B cell (primary cell): Measurements from ENCODE around the gene NKAIN2. TPM values are rescaled to one million over a fixed set of nuclear protein-coding genes. Genes with fewer than 3 reads are reported as not detected.
"Not testable (repeated sequence)": the region's sequence is repeated elsewhere in the genome, so short reads cannot be mapped to it uniquely, and the experiment has no call there.

Experiments used
- ATAC-seq: fragments of 200-7000 bp; cut with Tn5 transposase; one replicate; pipeline ENCODE4 v1.10.0; 2021; ENCODE audit warnings: low read depth, mild to moderate bottlenecking, moderate number of reproducible peaks, moderate library complexity
- CTCF ChIA-PET: fragments of 350-600 bp; sonication (Branson Sonifier 250); formaldehyde crosslinking; loops from one replicate; lab custom pipeline; 2021; ENCODE audit warnings: antibody characterized with exemption, inconsistent platforms; lab: Charles Lee
- POLR2A ChIA-PET: fragments of 350-600 bp; sonication (Branson Sonifier 250); formaldehyde crosslinking; loops from one replicate; lab custom pipeline; 2021; ENCODE audit warnings: antibody characterized with exemption; lab: Charles Lee
- DNase-seq: peaks from one replicate; pipeline ENCODE4 v3.0.0; 2013
- H2AFZ ChIP-seq: 2 replicates; pipeline ENCODE4 v1.6.1; 2012; ENCODE audit warnings: mild to moderate bottlenecking, low read depth, low read length; ENCODE audit not compliant: insufficient read depth, poor library complexity, severe bottlenecking
- H3K27ac ChIP-seq, 2 donors: 1 replicate in 1 of 2; 2 replicates in 1 of 2; pipeline ENCODE4 v1.5.1; 2012 to 2013; ENCODE audit warnings: low read length in 2 of 2, mild to moderate bottlenecking in 2 of 2, moderate library complexity in 1 of 2
- H3K27me3 ChIP-seq, 4 experiments: fragments of 200-600 bp in 1 of 4; sonication (generic) in 1 of 4; replicated peaks in 1 of 4; 1 replicate in 2 of 4; 2 replicates in 2 of 4; pipeline versions ENCODE4 v1.6.1 to v1.7.0; 2013 to 2016; ENCODE audit warnings: low read length in 3 of 4, mild to moderate bottlenecking in 2 of 4, mixed read lengths in 1 of 4, moderate library complexity in 1 of 4; ENCODE audit not compliant: insufficient read depth in 4 of 4, control insufficient read depth in 3 of 4; ENCODE audit errors: control extremely low read depth in 1 of 4
- H3K36me3 ChIP-seq, 2 experiments: replicated peaks in 1 of 2; 1 replicate in 1 of 2; 2 replicates in 1 of 2; pipeline versions ENCODE4 v1.6.1 to v1.7.1; 2013; ENCODE audit warnings: low read length in 1 of 2; ENCODE audit not compliant: insufficient read depth in 2 of 2, control insufficient read depth in 1 of 2; ENCODE audit errors: control extremely low read depth in 1 of 2, extremely low read depth in 1 of 2
- H3K4me1 ChIP-seq, 2 donors: fragments of 200-600 bp in 1 of 2; sonication (generic) in 1 of 2; 1 replicate in 1 of 2; 2 replicates in 1 of 2; pipeline versions ENCODE4 v1.5.1 to v1.6.1; 2013 to 2017; ENCODE audit warnings: low read length in 2 of 2; ENCODE audit not compliant: control insufficient read depth in 2 of 2, insufficient read depth in 2 of 2
- H3K4me2 ChIP-seq: replicated peaks from 2 replicates; pipeline ENCODE3; 2012; ENCODE audit warnings: mild to moderate bottlenecking, low read depth, low read length; ENCODE audit not compliant: poor library complexity, severe bottlenecking
- H3K4me3 ChIP-seq, 5 experiments: fragments of 200-600 bp in 1 of 5; sonication (generic) in 1 of 5; 1 replicate in 3 of 5; 2 replicates in 2 of 5; pipeline versions ENCODE4 v1.5.1 to v1.7.0; 2011 to 2016; ENCODE audit warnings: low read length in 4 of 5, mild to moderate bottlenecking in 4 of 5, low read depth in 2 of 5, control low read depth in 1 of 5, moderate library complexity in 1 of 5; ENCODE audit not compliant: insufficient read depth in 1 of 5; ENCODE audit errors: control extremely low read depth in 1 of 5, extremely low read depth in 1 of 5
- H3K79me2 ChIP-seq: fragments of 200-600 bp; sonication (generic); one replicate; pipeline ENCODE4 v1.6.0; 2016; ENCODE audit warnings: low read length; ENCODE audit not compliant: control insufficient read depth, insufficient read depth
- H3K9ac ChIP-seq: fragments of 200-600 bp; sonication (generic); 2 replicates; pipeline ENCODE4 v1.6.1; 2017; ENCODE audit warnings: mild to moderate bottlenecking, low read length, moderate library complexity
- H3K9me3 ChIP-seq, 3 donors: one replicate each; pipeline versions ENCODE4 v1.6.1 to v1.7.1; 2013; ENCODE audit warnings: low read length in 2 of 3; ENCODE audit not compliant: control insufficient read depth in 2 of 3, insufficient read depth in 1 of 3; ENCODE audit errors: control extremely low read depth in 1 of 3
- H4K20me1 ChIP-seq: 2 replicates; pipeline ENCODE4 v1.6.0; 2012; ENCODE audit warnings: mild to moderate bottlenecking, low read length; ENCODE audit not compliant: insufficient read depth, control insufficient read depth, poor library complexity, severe bottlenecking
- H3K27ac Mint-ChIP-seq: one replicate; pipeline ENCODE4 v1.8.0; 2021; ENCODE audit warnings: mixed read lengths
- H3K27me3 Mint-ChIP-seq: one replicate; pipeline ENCODE4 v1.8.0; 2021; ENCODE audit warnings: mixed read lengths
- H3K4me1 Mint-ChIP-seq: one replicate; pipeline ENCODE4 v1.8.0; 2021; ENCODE audit warnings: mixed read lengths
- H3K4me3 Mint-ChIP-seq: one replicate; pipeline ENCODE4 v1.8.0; 2021; ENCODE audit warnings: mixed read lengths
- H3K9me3 Mint-ChIP-seq: one replicate; pipeline ENCODE4 v1.8.0; 2022; ENCODE audit warnings: mixed read lengths; ENCODE audit not compliant: insufficient read depth
- CTCF ChIP-seq: fragments of 200-600 bp; IDR thresholded peaks from one replicate; pipeline ENCODE4 v1.8.0; 2022; ENCODE audit warnings: antibody characterized with exemption, mild to moderate bottlenecking
- EZH2 ChIP-seq: IDR thresholded peaks from 2 replicates; pipeline ENCODE4 v1.6.1; 2012; ENCODE audit warnings: borderline replicate concordance, low read depth, mild to moderate bottlenecking, moderate library complexity, low read length; ENCODE audit not compliant: insufficient read depth, poor library complexity, severe bottlenecking
- WGBS: methylation state at CpG from one replicate; pipeline ENCODE4 v1.1.5; 2013; ENCODE audit warnings: missing lambda C conversion rate; ENCODE audit not compliant: insufficient coverage; 5-methylcytosine and 5-hydroxymethylcytosine counted together
- intact Hi-C: fragments of 100-400 bp; cut with micrococcal nuclease; formaldehyde crosslinking; loops from one replicate; pipeline ENCODE4 v1.10.0; 2022
- polyA plus RNA-seq: library from polyadenylated mRNA; depleted of rRNA; stranded (reverse); fragments of >200 nt; gene quantifications from 2 replicates; pipeline ENCODE4 v1.2.3, GENCODE V29; 2012
- total RNA-seq, 2 donors: library from RNA; stranded (reverse); fragments of 120-200 nt in 1 of 2; gene quantifications; 1 replicate in 1 of 2; 2 replicates in 1 of 2; pipeline versions ENCODE4 v1.2.3 to v1.2.4, GENCODE V29; 2013 to 2022

The NKAIN2 gene
- total and polyA plus RNA-seq, 2 donors (not counting 1 experiment from before 2014, with no cell fraction given) = not detected

- CTCF ChIA-PET = no interaction called here
- Histone ChIP-seq H3K27me3 (no peaks in the 10 kb centered on the region), H3K4me2 (no peak overlapping the region), H3K27ac (no peak overlapping the region), H4K20me1 (no peaks in the 10 kb centered on the region), H2AFZ (no peak overlapping the region), H3K4me3 (no peak overlapping the region), H3K9ac (no peak overlapping the region), H3K9me3 (no peaks in the 10 kb centered on the region), H3K79me2 (no peaks in the 10 kb centered on the region), H3K36me3 (no peaks in the 10 kb centered on the region), H3K4me1 (no peaks in the 10 kb centered on the region)
- no peaks in the 10 kb centered on the region for H3K4me1 Mint-ChIP-seq
- ATAC-seq = no peak
- WGBS = no CpG with 5 or more reads among the region's 2 CpGs
- no peaks in the 10 kb centered on the region for H3K27me3 Mint-ChIP-seq
- no peak for DNase-seq
- POLR2A ChIA-PET = no interaction called here
- no peaks in the 10 kb centered on the region for H3K9me3 Mint-ChIP-seq
- no peak for TF ChIP-seq CTCF
- no peak for TF ChIP-seq EZH2
- no peak overlapping the region for H3K27ac Mint-ChIP-seq
- H3K4me3 Mint-ChIP-seq = no peak overlapping the region
- intact Hi-C loops = no loop called here
Observed at GRCh38 chr6:123909989-123910388, 106.3 kb downstream of the NKAIN2 start.

GRCh38 chr6:123913863-123914262 is 110.2 kb downstream of the NKAIN2 start:
- Mint-ChIP-seq H3K27me3 (no peaks in the 10 kb centered on the region), H3K27ac (no peak overlapping the region), H3K4me1 (no peaks in the 10 kb centered on the region), H3K4me3 (no peak overlapping the region), H3K9me3 (no peaks in the 10 kb centered on the region)
- Histone ChIP-seq H3K36me3 (no peaks in the 10 kb centered on the region), H3K9me3 (no peaks in the 10 kb centered on the region), H3K27ac (no peak overlapping the region), H3K79me2 (no peaks in the 10 kb centered on the region), H3K4me3 (no peak overlapping the region), H3K27me3 (no peaks in the 10 kb centered on the region), H3K4me2 (no peak overlapping the region), H4K20me1 (no peaks in the 10 kb centered on the region), H2AFZ (no peak overlapping the region), H3K9ac (no peak overlapping the region), H3K4me1 (no peaks in the 10 kb centered on the region)
- WGBS = no CpG with 5 or more reads among the region's 1 CpG
- ATAC-seq (no peak), DNase-seq (no peak)
- intact Hi-C loops = no loop called here
- ChIA-PET CTCF (no interaction called here), POLR2A (no interaction called here)
- TF ChIP-seq CTCF (no peak), EZH2 (no peak)

GRCh38 chr6:123923379-123923778 is 119.7 kb downstream of the NKAIN2 start:
- H3K27ac Mint-ChIP-seq, CTCF ChIA-PET, H3K4me1 Mint-ChIP-seq: not testable (repeated sequence)

More at GRCh38 chr6:123923379-123923778, 119.7 kb downstream of the NKAIN2 start:
- no CpG with 5 or more reads among the region's 3 CpGs for WGBS
- H3K27me3 Mint-ChIP-seq, H3K27me3 ChIP-seq, H4K20me1 ChIP-seq, H3K4me3 Mint-ChIP-seq, H3K9me3 Mint-ChIP-seq, H3K4me3 ChIP-seq, POLR2A ChIA-PET, intact Hi-C loops, H3K36me3 ChIP-seq, H3K4me2 ChIP-seq, H3K4me1 ChIP-seq, H3K27ac ChIP-seq, ATAC-seq, DNase-seq, H3K79me2 ChIP-seq, H2AFZ ChIP-seq, H3K9me3 ChIP-seq, H3K9ac ChIP-seq: not testable (repeated sequence)
